Measurements from ENCODE around the gene AP1M1. TPM values are rescaled to one million over a fixed set of nuclear protein-coding genes. Genes with fewer than 3 reads are reported as not detected.

AP1M1 gene
- total and polyA plus RNA-seq, 4 donors, result 47.0 to 105 (median 81.9) TPM

DNA sequence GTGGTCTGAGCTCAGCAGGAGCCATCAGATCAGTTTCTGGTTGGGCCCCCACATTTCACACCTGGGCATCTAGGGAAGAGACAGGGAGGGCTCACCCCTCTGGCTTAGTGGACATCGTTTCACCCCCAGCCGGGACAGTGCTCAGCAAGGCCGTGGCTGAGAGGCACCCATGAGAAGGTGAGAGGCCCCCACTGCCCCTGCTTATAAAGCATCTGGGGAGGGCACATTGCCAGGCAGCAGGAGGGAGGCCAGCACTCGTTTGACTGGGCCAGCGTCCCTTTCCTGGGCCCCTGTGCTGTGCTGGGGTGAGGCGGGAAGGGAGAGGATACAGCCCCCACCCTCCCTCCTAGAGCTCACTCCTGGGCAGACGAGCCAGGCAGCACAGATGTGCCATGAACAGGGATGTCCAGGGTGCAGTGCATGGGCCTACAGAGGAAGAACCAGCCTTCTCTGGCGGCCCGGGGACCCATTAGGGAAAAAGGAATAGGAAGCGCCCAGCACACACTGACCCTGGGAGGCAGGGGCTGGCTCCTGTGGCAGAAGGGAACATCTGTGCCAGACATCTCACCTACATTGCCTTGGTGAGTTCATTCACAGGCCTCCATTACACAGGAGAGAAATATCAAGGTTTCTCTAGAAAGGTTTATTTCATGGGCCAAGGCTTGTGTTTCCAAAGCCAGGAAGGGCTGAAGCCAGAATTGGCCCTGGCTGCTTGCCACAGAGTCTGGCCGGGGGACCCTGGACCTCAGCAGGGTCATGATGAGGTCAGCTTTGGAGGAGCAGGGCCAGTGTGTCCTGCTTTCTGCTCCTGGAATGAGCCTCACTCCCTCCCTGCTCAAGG is 7.7 kb downstream of the AP1M1 start:
- H3K27me3 ChIP-seq (ENCODE audit: control insufficient read depth, insufficient read depth, low read length), result no peaks in the 10 kb centered on the region
- peaks cover 84% of the 10 kb centered on the region for H3K36me3 ChIP-seq (ENCODE audit: control insufficient read depth, insufficient read depth, low read length)
- H3K4me1 ChIP-seq (ENCODE audit: control insufficient read depth, insufficient read depth, low read length), result peaks cover 3% of the 10 kb centered on the region
- H3K4me3 ChIP-seq (ENCODE audit: low read depth, low read length), result no peak overlapping the region
- no peak for DNase-seq (ENCODE audit: low read depth in 4 of 6, low spot score in 6 of 6)
- H3K9me3 ChIP-seq (ENCODE audit: control insufficient read depth, insufficient read depth, low read length), result no peaks in the 10 kb centered on the region
- 93% methylated on average over 8 of the region's 11 CpGs for WGBS (ENCODE audit: insufficient coverage)
- H3K27ac ChIP-seq (ENCODE audit: low read depth, low read length), result no peak overlapping the region

DNA sequence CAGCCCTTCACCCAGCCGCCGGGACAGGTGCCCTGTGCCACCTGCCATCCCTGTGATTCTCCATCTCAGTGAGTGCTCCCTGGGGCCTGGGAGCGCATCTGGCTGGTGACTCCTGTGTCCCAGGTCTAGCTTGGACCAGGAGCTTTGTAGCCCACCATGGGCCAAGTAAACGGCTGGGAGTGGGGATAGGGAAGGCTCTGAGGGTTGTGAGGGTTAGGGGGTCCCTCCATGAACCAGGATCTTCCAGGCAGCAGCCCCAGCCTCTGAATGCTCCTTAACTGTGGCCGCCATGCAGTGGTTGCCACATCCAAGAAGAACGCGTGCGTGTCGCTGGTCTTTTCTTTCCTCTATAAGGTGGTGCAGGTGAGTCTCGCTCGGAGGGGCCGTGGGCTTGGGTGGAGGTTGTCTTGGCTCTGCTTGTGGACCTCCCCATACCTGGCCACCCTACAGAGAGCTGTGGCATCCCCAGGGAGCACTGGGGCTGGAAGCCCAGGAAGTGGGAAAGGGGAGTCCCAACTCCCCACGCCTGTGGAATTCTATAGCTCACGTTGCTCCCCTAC is 8.4 kb downstream of the AP1M1 start:
- no peak for DNase-seq (ENCODE audit: low read depth in 4 of 6, low spot score in 6 of 6)

DNA sequence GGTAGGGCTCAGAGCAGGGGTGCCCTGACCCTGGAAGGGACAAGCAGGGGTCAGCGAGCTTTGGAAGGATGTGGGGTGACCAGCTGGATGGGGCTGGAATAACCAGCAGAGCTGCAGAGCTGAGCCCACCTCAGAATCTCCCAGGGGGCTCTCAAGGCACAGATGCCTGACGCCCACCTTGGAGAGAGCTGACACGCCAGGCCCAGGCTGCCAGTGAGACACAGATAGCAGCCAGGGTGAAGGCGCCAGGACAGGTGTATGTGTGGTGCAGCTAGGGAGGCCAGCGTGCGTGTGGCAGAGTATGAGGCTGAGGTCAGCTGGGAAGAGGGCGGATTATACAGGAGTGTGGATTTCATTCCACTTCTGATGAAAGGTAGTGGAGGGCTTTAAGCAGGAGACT is 8.9 kb downstream of the AP1M1 start:
- Histone ChIP-seq H3K9me3 (ENCODE audit: control insufficient read depth, insufficient read depth, low read length) (no peaks in the 10 kb centered on the region), H3K27ac (ENCODE audit: low read depth, low read length) (no peak overlapping the region), H3K36me3 (ENCODE audit: control insufficient read depth, insufficient read depth, low read length) (peaks cover 86% of the 10 kb centered on the region), H3K4me3 (ENCODE audit: low read depth, low read length) (no peak overlapping the region), H3K27me3 (ENCODE audit: control insufficient read depth, insufficient read depth, low read length) (no peaks in the 10 kb centered on the region), H3K4me1 (ENCODE audit: control insufficient read depth, insufficient read depth, low read length) (peaks cover 3% of the 10 kb centered on the region)
- 91% methylated on average over 7 of the region's 7 CpGs for WGBS (ENCODE audit: insufficient coverage)
- DNase-seq (ENCODE audit: low read depth in 4 of 6, low spot score in 6 of 6), result no peak

More for the DNA sequence above, 8.4 kb downstream of the AP1M1 start:
- Histone ChIP-seq H3K36me3 (ENCODE audit: control insufficient read depth, insufficient read depth, low read length) (peaks cover 85% of the 10 kb centered on the region), H3K27ac (ENCODE audit: low read depth, low read length) (no peak overlapping the region), H3K4me3 (ENCODE audit: low read depth, low read length) (no peak overlapping the region), H3K4me1 (ENCODE audit: control insufficient read depth, insufficient read depth, low read length) (peaks cover 3% of the 10 kb centered on the region), H3K9me3 (ENCODE audit: control insufficient read depth, insufficient read depth, low read length) (no peaks in the 10 kb centered on the region), H3K27me3 (ENCODE audit: control insufficient read depth, insufficient read depth, low read length) (no peaks in the 10 kb centered on the region)
- 73% methylated on average over 7 of the region's 14 CpGs for WGBS (ENCODE audit: insufficient coverage)

DNA sequence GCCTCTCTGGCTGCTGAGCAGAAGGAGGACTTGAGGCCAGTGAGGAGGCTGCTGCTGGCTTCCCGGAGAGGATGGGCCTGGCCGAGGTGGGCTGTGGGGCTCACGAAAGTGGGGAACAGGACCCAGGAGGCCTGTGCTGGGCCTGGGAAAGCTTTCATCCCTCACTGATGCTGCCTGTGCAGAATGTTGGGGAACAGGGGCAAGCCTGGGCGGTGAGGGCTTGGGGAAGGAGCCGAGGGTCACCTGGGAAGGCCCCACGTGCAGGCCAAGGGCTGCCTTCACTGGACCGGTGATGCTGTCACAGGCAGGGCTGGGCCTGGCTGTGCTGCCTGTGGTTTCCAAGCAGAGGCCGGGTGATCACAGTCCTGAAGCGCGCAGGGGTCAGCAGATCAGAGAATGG is 9.4 kb downstream of the AP1M1 start:
- Histone ChIP-seq H3K9me3 (ENCODE audit: control insufficient read depth, insufficient read depth, low read length) (no peaks in the 10 kb centered on the region), H3K27me3 (ENCODE audit: control insufficient read depth, insufficient read depth, low read length) (no peaks in the 10 kb centered on the region), H3K36me3 (ENCODE audit: control insufficient read depth, insufficient read depth, low read length) (peaks cover 82% of the 10 kb centered on the region), H3K27ac (ENCODE audit: low read depth, low read length) (no peak overlapping the region), H3K4me1 (ENCODE audit: control insufficient read depth, insufficient read depth, low read length) (peaks cover 3% of the 10 kb centered on the region), H3K4me3 (ENCODE audit: low read depth, low read length) (no peak overlapping the region)
- DNase-seq (ENCODE audit: low read depth in 4 of 6, low spot score in 6 of 6), result no peak
- WGBS (ENCODE audit: insufficient coverage), result 95% methylated on average over 10 of the region's 10 CpGs

DNA sequence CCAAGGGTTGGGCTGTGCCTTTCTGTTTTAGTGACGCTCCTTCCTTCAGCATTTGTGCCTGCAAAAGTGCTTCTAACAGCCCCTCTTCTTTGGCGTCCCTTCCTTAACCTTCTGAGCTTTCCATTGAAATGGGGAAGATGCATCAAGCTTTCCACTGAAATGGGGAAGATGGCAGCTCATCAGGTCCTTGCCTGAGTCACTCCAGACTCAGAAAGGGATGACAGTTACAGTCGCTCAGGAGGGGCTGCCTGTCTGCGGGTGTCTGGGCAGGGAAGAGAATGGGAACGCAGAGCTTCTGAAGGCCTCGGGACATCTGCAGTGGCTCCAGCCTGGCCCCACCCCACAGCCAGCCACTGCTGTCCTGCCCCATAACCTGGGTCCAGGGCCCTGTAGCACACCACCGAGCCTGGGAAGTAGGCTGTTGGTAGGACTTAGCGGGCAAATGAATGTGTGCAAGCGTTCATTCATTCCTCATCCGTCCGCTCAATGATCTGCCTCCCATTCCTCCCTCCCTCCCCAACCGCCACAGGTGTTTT is 9.8 kb downstream of the AP1M1 start:
- WGBS (ENCODE audit: insufficient coverage), result 93% methylated on average over 9 of the region's 12 CpGs
- H3K27me3 ChIP-seq (ENCODE audit: control insufficient read depth, insufficient read depth, low read length), result no peaks in the 10 kb centered on the region

DNA sequence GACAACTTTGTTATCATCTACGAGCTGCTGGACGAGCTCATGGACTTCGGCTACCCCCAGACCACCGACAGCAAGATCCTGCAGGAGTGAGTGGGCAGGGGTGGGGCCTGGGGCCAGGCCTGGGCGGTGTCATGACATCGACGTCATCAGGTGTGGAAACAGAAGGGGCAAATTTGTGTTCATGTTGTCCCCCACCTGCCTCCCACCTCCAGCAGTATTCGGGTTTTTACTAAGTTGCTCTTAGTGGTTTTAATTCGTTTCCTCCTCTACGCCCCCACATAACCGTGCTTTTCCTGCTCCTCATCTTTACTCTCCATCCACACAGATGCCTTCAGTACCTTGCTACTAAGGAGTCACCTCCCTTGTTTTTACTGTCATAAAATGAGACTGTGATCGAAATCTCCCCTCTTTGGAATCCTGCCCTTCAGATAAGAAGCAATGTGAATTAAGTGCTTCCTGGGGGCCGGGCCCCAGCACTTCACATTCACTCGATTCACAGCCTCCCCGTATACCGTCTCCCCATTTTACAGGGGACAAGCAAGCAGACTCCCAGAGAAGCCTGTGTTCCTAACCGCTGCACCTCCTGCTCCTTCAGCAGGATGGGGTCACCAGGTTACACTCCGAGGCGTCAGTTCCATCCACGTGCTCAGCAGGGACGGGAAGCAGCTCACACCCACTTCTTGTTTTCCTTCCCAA is 10.5 kb downstream of the AP1M1 start:
- no peak for DNase-seq (ENCODE audit: low read depth in 4 of 6, low spot score in 6 of 6)
- no peak overlapping the region for H3K4me3 ChIP-seq (ENCODE audit: low read depth, low read length)
- H3K9me3 ChIP-seq (ENCODE audit: control insufficient read depth, insufficient read depth, low read length), result no peaks in the 10 kb centered on the region
- H3K4me1 ChIP-seq (ENCODE audit: control insufficient read depth, insufficient read depth, low read length), result peaks cover 3% of the 10 kb centered on the region
- no peaks in the 10 kb centered on the region for H3K27me3 ChIP-seq (ENCODE audit: control insufficient read depth, insufficient read depth, low read length)
- no peak overlapping the region for H3K27ac ChIP-seq (ENCODE audit: low read depth, low read length)
- 97% methylated on average over 17 of the region's 21 CpGs for WGBS (ENCODE audit: insufficient coverage)
- H3K36me3 ChIP-seq (ENCODE audit: control insufficient read depth, insufficient read depth, low read length), result peaks cover 74% of the 10 kb centered on the region

More for the DNA sequence above, 9.8 kb downstream of the AP1M1 start:
- DNase-seq (ENCODE audit: low read depth in 4 of 6, low spot score in 6 of 6), result no peak
- Histone ChIP-seq H3K4me1 (ENCODE audit: control insufficient read depth, insufficient read depth, low read length) (peaks cover 3% of the 10 kb centered on the region), H3K27ac (ENCODE audit: low read depth, low read length) (no peak overlapping the region), H3K36me3 (ENCODE audit: control insufficient read depth, insufficient read depth, low read length) (peaks cover 79% of the 10 kb centered on the region), H3K9me3 (ENCODE audit: control insufficient read depth, insufficient read depth, low read length) (no peaks in the 10 kb centered on the region), H3K4me3 (ENCODE audit: low read depth, low read length) (no peak overlapping the region)

DNA sequence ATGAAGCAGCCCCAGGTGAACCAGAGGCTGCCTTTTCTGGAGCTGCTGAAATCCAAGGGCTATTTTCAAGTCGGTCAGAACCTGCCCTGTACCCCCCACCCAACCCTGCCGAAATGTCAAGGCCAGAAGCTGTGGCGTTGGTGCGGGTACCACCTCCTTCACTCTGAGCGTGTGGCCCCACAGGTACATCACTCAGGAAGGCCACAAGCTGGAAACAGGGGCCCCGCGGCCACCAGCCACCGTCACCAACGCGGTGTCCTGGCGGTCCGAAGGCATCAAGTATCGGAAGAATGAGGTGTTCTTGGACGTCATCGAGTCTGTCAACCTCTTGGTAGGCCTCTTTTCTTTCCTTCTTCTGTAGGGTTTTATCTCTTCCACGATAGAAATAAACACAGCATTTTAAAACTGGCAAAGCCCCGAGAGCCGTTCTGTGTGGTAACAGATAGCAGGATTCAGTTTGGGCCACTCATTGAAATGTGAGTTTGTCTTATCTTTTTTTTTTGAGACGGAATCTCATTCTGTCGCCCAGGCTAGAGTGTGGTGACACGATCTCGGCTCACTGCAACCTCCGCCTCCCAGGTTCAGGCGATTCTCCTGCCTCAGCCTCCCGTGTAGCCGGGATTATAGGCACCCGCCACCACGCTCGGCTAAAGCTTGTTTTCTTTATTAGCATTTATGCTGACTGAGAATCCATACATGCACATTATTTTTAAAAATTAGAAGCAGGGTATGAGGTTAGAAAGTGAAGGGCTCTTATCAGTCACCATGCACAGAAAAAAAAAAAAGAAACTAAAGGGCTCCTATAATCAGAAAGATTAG is 11.3 kb downstream of the AP1M1 start:
- Histone ChIP-seq H3K27me3 (ENCODE audit: control insufficient read depth, insufficient read depth, low read length) (no peaks in the 10 kb centered on the region), H3K4me3 (ENCODE audit: low read depth, low read length) (no peak overlapping the region), H3K36me3 (ENCODE audit: control insufficient read depth, insufficient read depth, low read length) (peaks cover 66% of the 10 kb centered on the region), H3K9me3 (ENCODE audit: control insufficient read depth, insufficient read depth, low read length) (no peaks in the 10 kb centered on the region), H3K4me1 (ENCODE audit: control insufficient read depth, insufficient read depth, low read length) (peaks cover 3% of the 10 kb centered on the region), H3K27ac (ENCODE audit: low read depth, low read length) (no peak overlapping the region)
- DNase-seq (ENCODE audit: low read depth in 4 of 6, low spot score in 6 of 6), result no peak
- WGBS (ENCODE audit: insufficient coverage), result 99% methylated on average over 20 of the region's 29 CpGs

DNA sequence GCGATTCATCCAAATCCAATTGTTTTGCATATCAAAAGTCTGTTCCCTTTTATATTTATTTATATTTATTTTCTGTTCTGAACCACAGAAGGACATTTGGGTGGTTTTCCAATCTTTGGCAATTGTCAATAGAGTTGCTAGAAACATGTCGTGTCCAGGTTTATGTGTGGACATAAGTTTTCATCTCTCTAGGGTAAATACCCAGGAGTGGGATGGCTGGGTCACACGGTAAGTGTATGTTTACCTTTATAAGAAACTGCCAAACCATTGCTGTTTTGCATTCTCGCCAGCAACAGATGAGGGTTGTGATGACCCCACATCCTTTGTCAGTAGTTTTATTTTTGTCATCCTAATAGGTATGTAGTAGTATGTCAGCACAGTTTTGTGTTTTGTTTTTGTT is 12.5 kb downstream of the AP1M1 start:
- Histone ChIP-seq H3K27me3 (ENCODE audit: control insufficient read depth, insufficient read depth, low read length) (no peaks in the 10 kb centered on the region), H3K27ac (ENCODE audit: low read depth, low read length) (no peak overlapping the region), H3K4me3 (ENCODE audit: low read depth, low read length) (no peak overlapping the region), H3K4me1 (ENCODE audit: control insufficient read depth, insufficient read depth, low read length) (peaks cover 3% of the 10 kb centered on the region), H3K9me3 (ENCODE audit: control insufficient read depth, insufficient read depth, low read length) (no peaks in the 10 kb centered on the region), H3K36me3 (ENCODE audit: control insufficient read depth, insufficient read depth, low read length) (peaks cover 58% of the 10 kb centered on the region)
- no peak for DNase-seq (ENCODE audit: low read depth in 4 of 6, low spot score in 6 of 6)
- 100% methylated on average over 1 of the region's 4 CpGs for WGBS (ENCODE audit: insufficient coverage)

DNA sequence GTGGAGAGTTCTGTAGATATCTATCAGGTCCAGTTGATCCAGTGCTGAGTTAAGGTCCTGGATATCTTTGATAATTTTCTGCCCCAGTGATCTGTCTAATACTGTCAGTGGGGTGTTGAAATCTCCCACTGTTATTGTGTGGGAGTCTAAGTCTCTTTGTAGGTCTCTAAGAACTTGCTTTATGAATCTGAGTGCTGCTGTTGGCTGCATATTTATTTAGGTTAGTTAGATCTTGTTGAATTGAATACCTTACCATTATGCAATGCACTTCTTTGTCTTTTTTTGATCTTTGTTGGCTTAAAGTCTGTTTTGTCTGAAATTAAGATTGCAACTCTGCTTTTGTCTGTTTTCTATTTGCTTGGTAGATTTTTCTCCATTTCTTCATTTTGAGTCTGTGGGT is 15.4 kb downstream of the AP1M1 start:
- no peak for DNase-seq (ENCODE audit: low read depth in 4 of 6, low spot score in 6 of 6)
- peaks cover 15% of the 10 kb centered on the region for H3K4me1 ChIP-seq (ENCODE audit: control insufficient read depth, insufficient read depth, low read length)
- H3K9me3 ChIP-seq (ENCODE audit: control insufficient read depth, insufficient read depth, low read length), result no peaks in the 10 kb centered on the region
- H3K36me3 ChIP-seq (ENCODE audit: control insufficient read depth, insufficient read depth, low read length), result peaks cover 49% of the 10 kb centered on the region
- no peaks in the 10 kb centered on the region for H3K27me3 ChIP-seq (ENCODE audit: control insufficient read depth, insufficient read depth, low read length)
- no peak overlapping the region for H3K27ac ChIP-seq (ENCODE audit: low read depth, low read length)
- H3K4me3 ChIP-seq (ENCODE audit: low read depth, low read length), result no peak overlapping the region

Measured in spinal cord (tissue), 10 donors.